SH-SY5Y (cell line): Measurements from ENCODE around the gene RAB40C.

Source experiments
- GATA2 ChIP-seq: IDR thresholded peaks from 2 replicates; pipeline ENCODE4 v1.6.1; 2011; ENCODE audit warnings: mild to moderate bottlenecking, low read depth, low read length
- GATA3 ChIP-seq: IDR thresholded peaks from 2 replicates; pipeline ENCODE4 v1.6.1; 2011; ENCODE audit warnings: low read depth, mild to moderate bottlenecking, low read length, moderate library complexity

GRCh38 chr16:554640-555365 is 35.1 kb upstream of the RAB40C start:
- TF ChIP-seq GATA2 (no peak), GATA3 (no peak)
